Hematopoietic multipotent progenitor cell treated with erythropoietin and hydrocortisone succinate and interleukin-3 and kit ligand, for 15 days (in vitro differentiated cells): ENCODE results near the gene MTHFD1L.
"Not testable (repeated sequence)": the region's sequence is repeated elsewhere in the genome, so short reads cannot be mapped to it uniquely, and the experiment has no call there.

Experiments
- DNase-seq: peaks from one replicate; pipeline ENCODE4 v3.0.0-alpha.2; 2015; ENCODE audit warnings: low spot score

MTHFD1L gene

DNA sequence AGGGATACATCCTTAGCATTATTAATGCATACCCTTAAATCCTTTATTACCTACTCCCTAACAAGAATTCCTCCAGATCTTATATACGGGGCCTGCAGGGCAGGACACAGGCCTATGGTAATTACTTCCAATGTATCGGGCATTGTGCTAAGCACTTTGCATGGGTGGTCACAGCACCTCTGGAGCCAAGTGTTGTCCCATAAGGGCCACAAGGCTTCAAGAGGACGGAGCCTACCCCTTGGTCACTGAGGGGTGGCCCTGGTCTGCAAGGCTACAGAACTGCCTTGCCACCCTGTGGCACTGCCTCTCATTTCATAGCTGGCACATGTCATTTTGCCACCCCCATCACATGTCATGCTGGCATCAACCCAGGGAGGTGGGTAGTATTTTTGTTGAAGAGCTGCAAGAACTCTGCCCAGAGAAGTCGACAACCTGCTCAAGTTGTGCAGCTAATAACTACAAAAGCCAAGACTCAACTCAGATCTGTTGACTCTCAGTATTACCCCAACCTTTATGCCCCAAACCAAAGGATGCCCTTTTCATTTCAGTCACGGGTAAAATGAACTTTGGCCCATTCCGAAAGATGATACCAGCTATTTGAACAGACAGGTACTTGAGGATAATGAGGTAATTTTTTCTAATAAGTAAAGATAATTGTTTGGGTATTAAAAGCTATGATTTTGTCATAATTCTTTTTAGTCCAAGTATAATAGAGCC lies 230.2 kb downstream of the MTHFD1L start:
- no peak for DNase-seq

DNA sequence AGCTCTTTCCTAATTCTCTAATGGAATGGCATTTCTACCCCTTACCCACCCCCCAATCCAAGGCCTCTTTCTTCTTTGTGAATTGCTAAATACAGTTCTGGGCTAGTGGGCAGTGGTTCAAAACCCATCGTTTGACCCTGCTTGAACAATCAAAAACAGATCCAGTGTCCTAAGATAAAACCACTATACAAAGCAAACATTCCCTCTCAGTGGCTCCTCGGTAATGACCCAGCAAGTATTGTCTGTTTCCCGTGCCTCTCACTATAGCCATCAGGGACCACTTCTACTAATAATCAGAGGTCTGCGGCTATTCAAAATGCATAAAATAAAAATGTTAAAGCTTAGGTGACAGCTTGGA lies 230.7 kb downstream of the MTHFD1L start:
- DNase-seq, result no peak

DNA sequence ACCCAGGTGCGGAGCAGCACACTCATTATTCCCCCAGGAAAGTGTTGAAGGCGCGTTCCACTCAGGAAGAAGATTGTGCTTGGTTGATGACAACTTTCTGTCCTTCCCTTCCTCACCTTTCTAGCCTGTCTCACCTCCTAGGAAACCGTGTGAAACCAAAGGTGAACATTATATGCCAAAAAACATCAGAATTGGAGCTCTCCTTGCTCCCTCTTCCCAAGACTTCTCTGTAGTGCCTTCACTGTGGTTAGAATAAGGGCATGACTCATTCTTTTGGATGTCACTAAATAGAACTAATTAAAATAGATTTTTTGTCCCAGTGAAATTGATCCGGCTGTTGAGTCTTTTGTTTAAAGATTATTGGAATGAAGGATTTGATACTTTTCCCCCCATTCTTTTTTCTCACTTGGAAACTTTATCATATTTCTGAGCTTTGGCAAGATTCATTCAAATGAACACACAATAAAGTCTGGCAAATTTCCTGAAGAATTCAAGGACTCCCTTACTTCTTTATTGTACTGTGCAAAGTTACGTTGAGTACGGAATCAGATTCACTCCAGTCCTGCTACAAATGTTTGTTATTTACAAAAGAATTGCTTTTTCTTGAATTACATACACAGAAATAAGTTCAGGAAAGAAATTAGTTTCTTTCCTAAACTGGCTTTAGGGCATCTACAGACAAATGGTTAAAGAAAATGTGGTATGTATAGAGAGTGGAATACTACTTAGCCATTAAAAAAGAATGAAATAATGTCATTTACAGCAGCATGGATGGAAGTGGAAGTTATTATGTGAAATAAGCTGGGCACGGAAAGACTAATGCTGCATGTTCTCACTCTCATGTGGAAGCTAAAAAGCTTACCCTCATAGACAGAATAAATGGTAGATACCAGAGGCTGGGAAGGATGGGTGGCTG lies 231.4 kb downstream of the MTHFD1L start:
- DNase-seq, result no peak

DNA sequence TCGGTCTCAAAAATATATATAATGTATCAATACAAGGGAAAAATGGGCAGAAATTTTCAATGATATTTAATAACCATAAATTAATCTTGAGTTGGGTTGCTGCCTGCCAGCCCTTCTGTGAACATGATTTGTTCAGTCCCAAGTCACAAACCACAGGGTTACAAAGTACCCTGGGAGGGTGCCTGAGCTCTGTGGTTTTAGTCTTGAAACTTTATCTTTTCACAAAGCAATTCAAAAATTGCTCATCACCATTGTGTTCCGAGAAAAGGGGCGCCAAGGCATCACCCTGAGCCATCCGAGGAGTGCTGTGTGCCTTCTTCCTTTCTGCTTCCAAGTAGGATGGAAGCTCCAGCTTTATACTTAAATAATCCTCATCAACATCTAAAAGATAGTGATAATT lies 232.7 kb downstream of the MTHFD1L start:
- no peak for DNase-seq

DNA sequence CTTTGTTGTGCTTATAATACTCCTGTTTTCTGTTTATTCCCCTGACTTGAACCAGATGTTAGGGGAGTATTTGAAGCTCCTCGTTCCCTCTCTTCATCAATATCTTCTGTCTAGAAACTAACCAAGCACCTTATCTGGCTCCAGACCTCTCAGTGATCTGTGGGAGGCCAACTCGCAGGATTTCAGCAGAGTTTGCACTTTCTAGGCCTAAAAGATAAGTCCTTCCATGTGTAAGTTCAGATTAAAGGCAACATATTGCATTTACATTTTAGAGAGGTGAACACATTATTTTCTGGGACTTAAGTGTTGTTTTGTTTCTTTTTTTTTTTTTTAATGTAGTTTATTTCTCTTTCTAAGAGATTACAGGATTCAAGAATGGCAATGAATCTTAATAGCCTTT lies 234.8 kb downstream of the MTHFD1L start:
- DNase-seq, result no peak

DNA sequence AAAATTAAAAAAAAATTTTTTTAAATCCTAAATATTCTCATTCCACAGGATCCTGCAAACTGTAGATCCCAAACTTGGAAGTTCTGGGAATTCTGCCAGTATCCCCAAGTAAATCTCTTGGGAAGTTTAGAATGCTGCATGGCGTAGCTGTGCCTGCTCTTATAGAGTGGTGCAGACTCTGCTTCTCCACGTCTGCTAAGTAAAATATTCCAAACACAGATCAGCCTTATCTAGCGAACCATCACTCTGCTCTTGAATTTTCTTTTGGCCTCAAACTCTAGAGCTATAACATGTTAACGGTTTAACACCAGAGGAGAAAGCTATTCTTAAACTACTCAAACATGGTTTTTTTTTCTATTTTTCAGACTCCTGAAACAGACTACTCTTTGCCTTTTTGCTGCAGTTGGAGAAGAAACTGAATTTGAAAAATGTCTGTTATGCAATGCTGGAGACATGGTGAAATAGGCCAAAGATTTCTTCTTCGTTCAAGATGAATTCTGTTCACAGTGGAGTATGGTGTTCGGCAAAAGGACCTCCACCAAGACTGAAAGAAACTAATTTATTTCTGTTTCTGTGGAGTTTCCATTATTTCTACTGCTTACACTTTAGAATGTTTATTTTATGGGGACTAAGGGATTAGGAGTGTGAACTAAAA lies 235.8 kb downstream of the MTHFD1L start:
- DNase-seq, result no peak

DNA sequence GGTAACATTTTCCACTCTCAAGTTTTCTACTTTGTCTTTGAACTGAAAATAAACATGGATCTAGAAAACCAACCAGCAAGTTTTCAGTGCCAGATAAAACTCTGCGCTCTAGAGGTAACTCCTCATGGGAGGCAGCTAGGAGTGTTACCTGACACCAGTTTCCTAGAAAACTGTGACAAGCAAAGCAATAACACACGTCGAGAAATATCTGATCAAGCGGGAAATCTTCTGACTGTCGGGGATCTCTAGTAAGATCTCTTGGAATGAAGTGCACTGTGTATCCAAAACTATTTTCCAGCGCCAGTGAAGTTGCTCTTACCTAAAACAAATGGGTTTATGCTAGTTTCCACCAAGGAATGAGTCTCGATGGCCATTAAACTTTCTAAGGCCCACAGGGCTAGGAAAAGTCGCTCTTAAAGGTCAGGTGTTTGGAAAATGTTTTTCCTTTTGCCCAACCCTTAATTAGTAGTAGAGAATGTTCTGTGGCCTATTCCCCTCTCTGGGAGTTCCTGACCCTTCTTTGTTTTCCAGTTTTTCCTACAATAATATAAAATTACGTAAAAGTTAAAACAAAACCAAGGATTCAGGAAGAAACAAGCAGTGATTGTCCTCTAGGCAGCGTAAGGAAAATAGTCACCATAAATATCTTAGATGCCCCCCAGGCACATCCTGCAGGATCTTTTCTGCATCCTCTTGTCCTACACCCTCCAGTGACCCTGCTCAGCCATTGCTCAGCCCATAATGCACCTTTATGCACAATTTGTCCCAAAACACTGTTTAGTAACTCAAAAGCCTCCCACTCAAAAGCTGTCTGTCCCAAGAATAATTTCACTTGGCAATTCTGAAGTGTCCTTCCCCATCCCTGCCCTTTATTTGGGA lies 236.6 kb downstream of the MTHFD1L start:
- DNase-seq, result no peak

DNA sequence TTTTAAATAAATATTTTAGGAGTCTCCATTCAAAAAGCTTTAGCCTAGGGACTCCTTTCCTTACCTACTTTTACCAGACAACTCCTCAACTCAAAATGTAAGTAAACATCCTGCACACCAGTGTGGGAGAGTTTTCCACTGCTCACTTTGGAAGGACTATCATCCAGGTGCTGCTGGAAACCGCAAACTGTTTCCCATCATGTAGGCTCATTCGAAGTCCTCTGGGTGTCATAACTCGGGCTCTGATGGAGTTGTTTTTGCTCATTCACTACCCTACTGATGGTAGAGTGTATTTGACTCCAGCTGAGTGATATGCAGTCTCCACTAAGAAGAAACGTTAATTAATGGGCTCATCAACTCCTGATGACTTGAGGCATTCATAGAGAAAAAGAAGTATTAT lies 237.8 kb downstream of the MTHFD1L start:
- DNase-seq, result no peak

DNA sequence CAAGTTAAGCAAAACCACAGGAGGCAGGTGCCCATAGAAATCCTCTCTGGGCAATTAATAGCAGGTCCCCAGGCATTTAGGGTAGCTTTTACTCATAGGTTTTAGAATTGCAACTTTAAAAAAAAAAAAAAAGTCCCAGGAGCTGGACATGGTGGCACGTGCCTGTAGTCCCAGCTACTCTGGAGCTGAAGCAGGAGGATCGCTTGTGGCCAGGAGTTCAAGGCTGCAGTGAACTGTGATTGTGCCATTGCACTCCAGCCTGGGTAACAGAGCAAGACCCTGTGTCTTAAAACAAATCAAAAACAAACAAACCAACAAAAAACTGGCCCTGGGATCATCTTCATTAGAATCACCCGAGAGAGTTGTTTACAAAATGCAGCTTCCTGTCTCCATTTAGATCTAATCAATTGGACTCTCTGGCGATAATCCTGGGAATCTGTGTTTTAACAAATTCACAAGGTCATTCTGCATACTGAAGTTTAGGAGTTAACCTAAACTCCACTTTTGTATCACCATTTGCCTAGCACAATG lies 242.5 kb downstream of the MTHFD1L start:
- DNase-seq, result no peak

DNA sequence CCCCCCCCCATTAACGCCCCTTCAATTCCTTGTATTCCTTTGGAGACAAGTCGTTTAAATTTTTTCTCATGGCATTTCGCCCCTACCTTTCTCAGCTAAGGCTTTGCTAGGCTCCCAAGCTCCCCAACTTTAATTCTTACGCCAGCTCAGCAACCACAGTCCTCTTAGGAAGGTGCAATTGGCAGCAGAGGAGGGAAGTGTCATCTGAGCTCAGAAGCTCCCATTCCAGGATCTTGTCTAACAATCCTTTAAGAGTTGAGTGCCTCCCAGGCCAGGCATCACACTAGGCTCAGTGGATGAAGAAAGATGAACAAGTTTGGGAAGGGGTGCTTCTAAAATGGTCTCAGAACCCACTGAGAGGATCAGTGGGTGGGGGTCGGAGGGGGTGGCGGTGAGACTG lies 243.0 kb downstream of the MTHFD1L start:
- no peak for DNase-seq

DNA sequence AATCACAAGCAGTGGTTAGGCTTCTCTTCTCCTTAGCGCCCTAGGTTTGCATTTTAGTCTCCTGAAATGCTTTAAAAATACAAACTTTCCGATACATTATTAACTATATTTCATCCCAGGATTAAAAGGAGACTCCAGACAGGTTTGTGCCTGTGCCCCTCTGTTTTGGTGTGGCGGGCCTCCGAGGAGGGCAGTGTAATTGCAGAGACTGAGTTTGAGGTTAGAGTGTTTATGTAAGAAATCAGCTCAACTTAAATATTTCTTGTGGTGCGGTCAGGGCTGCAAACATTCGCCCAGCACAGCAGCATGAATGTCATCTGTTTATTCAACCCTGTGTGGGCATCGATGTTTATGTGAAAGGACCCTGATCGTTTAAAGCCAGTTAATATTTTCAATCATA lies 243.9 kb downstream of the MTHFD1L start:
- no peak for DNase-seq

DNA sequence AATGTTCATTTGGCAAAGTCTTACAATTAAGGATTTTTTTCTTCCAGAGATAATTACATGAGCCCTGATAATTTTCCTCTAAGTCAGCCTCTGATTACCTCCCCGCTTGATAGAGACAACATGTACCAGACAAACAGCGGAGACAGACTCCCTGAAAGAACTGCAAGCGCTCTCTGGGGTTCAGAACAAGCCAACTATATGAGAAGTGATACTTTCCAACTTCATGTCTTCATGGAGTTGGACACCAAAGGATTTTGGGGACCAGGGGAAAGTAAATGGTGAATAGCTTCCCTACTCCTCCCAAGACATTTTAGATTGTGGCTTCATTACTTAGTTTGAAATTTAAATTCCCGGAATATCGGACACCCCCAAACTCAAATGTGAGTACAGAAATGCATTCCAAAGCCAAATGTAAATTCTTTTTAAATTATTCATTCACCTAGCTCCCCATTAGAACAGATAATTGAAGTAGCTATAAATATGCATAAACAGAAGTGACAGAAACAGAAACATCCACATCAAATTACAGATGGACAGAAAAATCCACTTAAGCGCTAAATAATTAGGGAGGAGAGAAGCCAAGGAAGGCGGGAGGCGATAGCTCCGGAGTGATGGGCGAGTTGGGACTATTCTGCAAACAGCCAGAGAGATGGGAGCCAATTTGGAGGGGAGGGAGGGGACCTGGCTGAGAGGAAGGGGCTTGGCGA lies 244.5 kb downstream of the MTHFD1L start:
- no peak for DNase-seq

DNA sequence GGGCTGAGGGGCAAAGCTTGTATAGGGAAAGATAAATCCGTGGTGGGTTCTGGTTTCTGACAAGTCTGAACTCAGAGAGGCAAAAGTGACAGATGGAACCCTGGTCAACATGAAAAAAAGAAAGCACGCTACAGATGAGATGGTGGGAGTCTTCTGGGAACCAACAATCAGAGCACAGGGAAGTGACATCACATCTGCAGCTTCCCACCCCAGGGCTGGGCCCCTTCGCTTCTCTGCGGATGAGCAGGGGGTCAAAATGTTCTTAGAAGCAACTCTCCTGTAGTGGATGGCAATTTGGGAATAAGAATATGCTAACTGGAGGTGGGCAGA lies 245.0 kb downstream of the MTHFD1L start:
- DNase-seq, result no peak

DNA sequence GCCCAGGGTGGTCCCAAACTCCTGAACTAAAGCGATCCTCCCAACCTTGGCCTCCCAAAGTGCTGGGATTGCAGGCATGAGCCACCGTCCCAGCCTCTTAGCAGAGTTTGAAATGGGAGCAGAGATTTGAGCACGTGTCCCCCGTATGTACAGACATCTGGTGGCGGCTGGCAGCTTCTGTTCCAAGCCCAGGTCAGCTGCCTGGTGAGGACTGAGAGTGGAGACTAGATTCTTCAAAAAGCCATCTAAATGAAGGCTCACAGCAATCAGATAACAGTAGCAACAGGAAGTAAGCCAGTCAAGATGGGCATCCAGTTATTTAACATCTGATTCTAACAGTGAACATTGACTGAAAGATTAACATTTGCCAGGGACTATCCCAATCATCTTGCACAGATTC lies 246.2 kb downstream of the MTHFD1L start:
- no peak for DNase-seq

DNA sequence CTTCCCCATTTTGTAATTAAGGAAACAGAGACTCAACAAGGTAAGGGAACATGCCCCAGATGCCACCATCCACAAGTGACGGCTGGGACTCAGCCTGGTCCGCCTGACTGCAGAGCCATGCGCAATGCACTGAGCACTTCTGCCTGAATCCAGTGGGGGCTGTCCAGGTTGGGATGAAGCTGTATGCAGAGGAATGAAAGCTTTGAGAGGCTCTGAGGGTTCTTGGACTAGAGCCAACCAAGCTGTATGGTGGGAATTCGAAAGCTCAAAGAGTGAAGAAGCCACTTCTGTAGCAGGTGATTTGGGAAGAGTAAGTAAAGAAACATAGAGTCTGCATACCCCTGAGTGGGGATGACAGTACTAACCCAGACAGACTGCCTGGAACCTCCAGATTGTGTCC lies 246.6 kb downstream of the MTHFD1L start:
- no peak for DNase-seq

DNA sequence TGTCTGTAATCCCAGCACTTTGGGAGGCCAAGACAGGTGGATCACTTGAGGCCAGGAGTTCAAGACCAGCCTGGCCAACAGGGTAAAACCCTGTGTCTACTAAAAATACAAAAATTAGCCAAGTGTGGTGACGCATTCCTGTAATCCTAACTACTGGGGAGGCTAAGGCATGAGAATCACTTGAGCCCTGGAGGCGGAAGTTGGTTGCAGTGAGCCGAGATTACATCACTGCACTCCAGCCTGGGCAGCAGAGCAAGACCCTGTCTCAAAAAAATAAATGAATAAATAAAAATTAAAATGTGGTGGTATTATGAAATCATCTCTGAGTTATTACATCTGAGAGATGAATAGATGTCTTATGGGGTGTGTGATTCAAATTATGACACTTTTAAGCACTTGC lies 247.4 kb downstream of the MTHFD1L start:
- DNase-seq, result not testable (repeated sequence)

DNA sequence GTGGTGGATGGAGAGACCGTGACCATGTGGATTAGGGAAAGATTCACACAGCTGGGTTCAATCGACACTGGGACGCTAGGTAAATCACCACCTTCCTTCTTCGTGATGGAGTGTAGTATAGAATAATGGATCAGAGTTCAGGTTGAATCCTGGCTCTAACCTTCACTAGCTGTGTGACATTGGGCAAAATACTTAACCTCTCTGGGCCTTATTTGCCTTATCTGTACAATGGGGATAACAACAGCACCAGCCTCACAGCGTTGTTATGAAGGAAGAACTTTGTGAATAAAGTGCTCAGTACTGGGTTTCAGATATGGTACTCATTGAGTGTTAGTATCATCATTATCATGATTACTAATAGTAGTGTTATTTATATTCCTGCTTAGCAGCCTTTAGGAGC lies 248.1 kb downstream of the MTHFD1L start:
- no peak for DNase-seq

DNA sequence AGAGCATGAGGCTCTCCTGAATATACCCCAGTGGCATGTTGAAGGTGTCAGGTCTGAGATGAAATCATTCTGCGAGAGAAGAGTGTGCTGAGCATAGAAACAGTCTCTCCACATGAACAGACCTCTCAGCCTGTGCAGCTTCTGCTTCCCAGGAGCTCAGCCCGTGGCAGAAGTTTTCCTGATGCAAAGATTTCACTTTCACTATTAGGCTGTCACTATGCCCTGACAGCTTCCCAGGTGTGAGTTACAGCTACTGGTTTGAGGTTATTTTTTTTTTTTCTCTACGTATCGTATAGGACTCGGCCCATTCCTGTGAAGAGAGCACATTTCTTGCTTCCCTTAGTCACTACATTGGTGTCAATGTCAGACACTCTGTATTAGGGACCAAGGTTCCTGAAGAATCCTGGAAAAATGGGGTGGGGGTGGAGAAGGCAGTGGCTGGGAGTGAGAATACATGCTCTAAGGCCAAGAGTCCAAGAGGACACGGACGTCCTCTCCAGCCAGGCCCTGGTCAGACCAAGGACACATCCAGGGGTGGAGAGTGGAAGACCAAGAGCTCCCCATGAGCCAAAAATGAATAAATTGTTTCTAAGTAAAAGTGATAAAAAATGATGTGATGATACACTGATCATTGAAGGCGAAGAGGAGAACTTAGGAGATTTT lies 253.1 kb downstream of the MTHFD1L start:
- DNase-seq, result no peak

DNA sequence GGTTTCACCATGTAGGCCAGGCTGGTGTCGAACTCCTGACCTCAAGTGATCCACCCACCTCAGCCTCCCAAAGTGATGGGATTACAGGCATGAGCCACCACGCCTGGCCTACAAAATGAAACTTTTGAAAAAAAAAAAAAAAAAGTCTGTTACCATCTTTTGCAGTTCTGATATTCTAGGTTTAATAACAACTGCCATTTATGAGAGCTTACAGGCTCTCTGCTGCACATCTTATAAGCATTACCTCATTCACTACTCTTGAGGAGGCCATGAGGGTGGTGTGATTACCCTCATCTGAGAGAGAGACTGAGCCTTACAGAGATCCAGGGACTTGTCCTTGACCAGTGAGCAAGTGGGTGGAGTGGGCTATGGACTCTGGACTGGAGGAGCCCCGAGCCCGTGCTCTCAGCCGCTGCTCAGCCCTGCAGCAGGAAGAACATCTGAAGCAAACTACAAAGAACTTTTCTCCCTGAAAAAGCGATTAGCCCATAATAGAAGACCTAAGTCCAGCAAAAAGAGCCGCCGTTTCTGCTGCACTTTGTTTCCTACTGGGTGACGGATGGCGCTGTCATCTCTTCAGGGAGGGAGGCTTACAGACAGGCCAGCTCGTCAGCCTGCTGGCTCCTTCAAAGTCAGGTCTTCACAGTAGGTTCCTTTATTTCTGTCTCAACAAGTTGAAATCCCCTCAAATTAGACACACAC lies 254.5 kb downstream of the MTHFD1L start:
- DNase-seq, result no peak

DNA sequence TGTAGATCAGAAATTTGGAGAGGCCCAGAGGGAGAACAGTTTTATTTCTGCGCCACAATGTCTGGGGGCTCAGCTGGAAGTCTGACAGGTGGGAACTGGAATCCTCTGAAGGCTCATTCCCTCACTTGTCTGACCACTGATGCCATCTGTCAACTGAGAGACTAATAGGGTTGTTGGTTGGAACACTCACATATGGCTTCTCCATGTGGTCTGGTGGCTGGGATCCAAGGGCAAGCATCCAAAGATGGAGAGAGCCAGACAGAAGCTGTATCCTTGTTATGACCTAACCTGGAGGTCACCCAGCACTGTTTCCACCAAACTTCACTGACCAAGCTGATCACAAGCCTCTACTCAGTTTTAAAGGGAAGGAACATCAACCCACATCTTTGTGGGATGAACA lies 256.4 kb downstream of the MTHFD1L start:
- no peak for DNase-seq
